Inflammatory macrophage treated with lipopolysaccharide for 4 hours (primary cell): Measurements from ENCODE around the gene TRMT112.

ENCODE experiments used
- DNase-seq: peaks from one replicate; pipeline ENCODE4 v3.0.0-alpha.2; 2020

Gene TRMT112

GRCh38 chr11:64268025-64268892, 49.1 kb downstream of the TRMT112 start:
- DNase-seq, result peak; percentile 45

GRCh38 chr11:64267207-64267945, 50.0 kb downstream of the TRMT112 start:
- no peak for DNase-seq
